K562 (cell line): ENCODE measurements around the gene MRO. TPM values are rescaled to one million over a fixed set of nuclear protein-coding genes. Genes with fewer than 3 reads are reported as not detected.

ENCODE experiments used
- EWSR1 ChIP-seq: fragments of 450-650 bp; IDR thresholded peaks from 2 replicates; pipeline ENCODE4 v1.6.1; 2018; ENCODE audit warnings: borderline replicate concordance, mild to moderate bottlenecking, low read depth, moderate library complexity; ENCODE audit not compliant: partially characterized antibody
- MECOM ChIP-seq: fragments of 250-450 bp; sonication (Bioruptor Pico); IDR thresholded peaks from 2 replicates; pipeline ENCODE4 v1.8.0; 2022; ENCODE audit warnings: inconsistent platforms
- NR2C2 ChIP-seq, 2 experiments: fragments of 200-800 bp in 1 of 2; sonication (Bioruptor generic) in 1 of 2; sonication (generic) in 1 of 2; formaldehyde crosslinking in 1 of 2; IDR thresholded peaks; 2 replicates each; pipeline versions ENCODE4 v1.6.1 to v1.8.0; 2016 to 2022; ENCODE audit warnings: mild to moderate bottlenecking in 1 of 2, missing compliant biosample characterization in 1 of 2, missing genetic modification characterization in 1 of 2, missing genetic modification reagents in 1 of 2
- PML ChIP-seq: IDR thresholded peaks from 2 replicates; pipeline ENCODE4 v1.6.1; 2012; ENCODE audit warnings: low read length, inconsistent platforms
- RNF2 ChIP-seq: sonication (generic); IDR thresholded peaks from 2 replicates; pipeline ENCODE4 v1.6.1; 2016
- SMARCA5 ChIP-seq: fragments of 450-650 bp; IDR thresholded peaks from 2 replicates; pipeline ENCODE4 v1.6.1; 2016
- SP1 ChIP-seq: sonication (generic); formaldehyde crosslinking; IDR thresholded peaks from 2 replicates; pipeline ENCODE4 v1.8.1; 2022; ENCODE audit warnings: mild to moderate bottlenecking, missing genetic modification reagents
- TEAD4 ChIP-seq, 2 experiments: sonication (generic) in 1 of 2; formaldehyde crosslinking in 1 of 2; IDR thresholded peaks; 2 replicates each; pipeline versions ENCODE4 v1.6.1 to v1.8.0; 2012 to 2022; ENCODE audit warnings: borderline replicate concordance in 1 of 2, inconsistent platforms in 1 of 2, low read length in 1 of 2, mild to moderate bottlenecking in 1 of 2, missing genetic modification reagents in 1 of 2
- YBX1 ChIP-seq: fragments of 450-650 bp; IDR thresholded peaks from 2 replicates; pipeline ENCODE4 v1.7.1; 2016; ENCODE audit warnings: mild to moderate bottlenecking
- ZC3H8 ChIP-seq: fragments of 450-650 bp; IDR thresholded peaks from 2 replicates; pipeline ENCODE4 v1.6.1; 2017
- ZKSCAN8 ChIP-seq: fragments of 200-800 bp; sonication (Bioruptor generic); IDR thresholded peaks from 2 replicates; pipeline ENCODE4 v1.6.1; 2016; ENCODE audit warnings: missing genetic modification characterization, missing compliant biosample characterization
- ZNF124 ChIP-seq: sonication (generic); formaldehyde crosslinking; IDR thresholded peaks from 2 replicates; pipeline ENCODE4 v1.8.1; 2022; ENCODE audit warnings: missing genetic modification reagents
- ZNF644 ChIP-seq: fragments of 200-800 bp; sonication (Bioruptor generic); IDR thresholded peaks from 2 replicates; pipeline ENCODE4 v1.6.1; 2016; ENCODE audit warnings: low read depth, missing genetic modification characterization, missing compliant biosample characterization
- ZNF77 ChIP-seq: fragments of 250-450 bp; sonication (Bioruptor Pico); IDR thresholded peaks from 2 replicates; pipeline ENCODE4 v1.5.0; 2020
- polyA plus RNA-seq, 8 experiments: library from polyadenylated mRNA; depleted of rRNA in 4 of 8; stranded (reverse) in 5 of 8; unstranded in 3 of 8; fragments of >200 nt; fragmentation: Nextera tagmentation in 2 of 8; fragmentation: Illumina TruSeq in 1 of 8; extraction: Ambion mirVana in 2 of 8; extraction: Trizol in 1 of 8; gene quantifications; 2 replicates each; pipeline versions ENCODE4 v1.2.1 to v1.2.3, GENCODE V29; 2011 to 2014; ENCODE audit warnings: inconsistent platforms in 1 of 8, missing spikeins in 1 of 8
- total RNA-seq, 7 experiments: library from RNA; depleted of rRNA in 6 of 7; stranded (reverse); fragments of >200 nt in 6 of 7; fragmentation: Illumina TruSeq in 2 of 7; extraction: Trizol in 2 of 7; gene quantifications; 2 replicates each; pipeline versions ENCODE4 v1.2.1 to v1.2.3, GENCODE V29; 2011 to 2021; ENCODE audit warnings: low replicate concordance in 1 of 7
- TF ChIP-seq, protein P1 (sequence below): fragments of 450-650 bp; IDR thresholded peaks from 2 replicates; pipeline ENCODE4 v1.6.1; 2017; ENCODE audit warnings: antibody characterized with exemption, mild to moderate bottlenecking
- TF ChIP-seq, protein P2 (sequence below): sonication (generic); formaldehyde crosslinking; IDR thresholded peaks from 2 replicates; pipeline ENCODE4 v1.8.0; 2022; ENCODE audit warnings: missing genetic modification reagents, mild to moderate bottlenecking, borderline replicate concordance

Gene MRO
- total and polyA plus RNA-seq, 9 of the 15 experiments (the other 6 are each of a cell fraction or from before 2014, with no cell fraction given): 0.06 TPM; not detected in 8

DNA sequence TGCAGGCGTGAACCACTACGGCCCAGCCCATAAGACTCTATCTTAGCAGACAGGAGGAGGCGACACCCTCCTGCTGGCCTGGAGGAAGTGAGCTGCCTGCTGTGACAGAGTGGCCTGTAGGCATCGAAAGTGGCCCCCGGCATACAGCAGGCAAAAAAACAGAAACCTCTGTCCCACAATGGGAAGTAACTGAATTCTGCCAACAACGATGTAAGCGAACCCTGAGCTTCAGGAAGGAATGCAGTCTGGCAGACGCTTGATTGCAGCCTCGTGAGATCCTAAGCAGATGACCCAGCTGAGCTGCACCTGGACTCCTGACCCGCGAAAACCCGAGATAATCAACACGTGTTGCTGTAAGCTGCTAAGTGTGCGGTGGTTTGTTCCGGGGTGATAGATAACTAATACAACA is 13.6 kb downstream of the MRO start (continued):
- TF ChIP-seq, protein P1, sequence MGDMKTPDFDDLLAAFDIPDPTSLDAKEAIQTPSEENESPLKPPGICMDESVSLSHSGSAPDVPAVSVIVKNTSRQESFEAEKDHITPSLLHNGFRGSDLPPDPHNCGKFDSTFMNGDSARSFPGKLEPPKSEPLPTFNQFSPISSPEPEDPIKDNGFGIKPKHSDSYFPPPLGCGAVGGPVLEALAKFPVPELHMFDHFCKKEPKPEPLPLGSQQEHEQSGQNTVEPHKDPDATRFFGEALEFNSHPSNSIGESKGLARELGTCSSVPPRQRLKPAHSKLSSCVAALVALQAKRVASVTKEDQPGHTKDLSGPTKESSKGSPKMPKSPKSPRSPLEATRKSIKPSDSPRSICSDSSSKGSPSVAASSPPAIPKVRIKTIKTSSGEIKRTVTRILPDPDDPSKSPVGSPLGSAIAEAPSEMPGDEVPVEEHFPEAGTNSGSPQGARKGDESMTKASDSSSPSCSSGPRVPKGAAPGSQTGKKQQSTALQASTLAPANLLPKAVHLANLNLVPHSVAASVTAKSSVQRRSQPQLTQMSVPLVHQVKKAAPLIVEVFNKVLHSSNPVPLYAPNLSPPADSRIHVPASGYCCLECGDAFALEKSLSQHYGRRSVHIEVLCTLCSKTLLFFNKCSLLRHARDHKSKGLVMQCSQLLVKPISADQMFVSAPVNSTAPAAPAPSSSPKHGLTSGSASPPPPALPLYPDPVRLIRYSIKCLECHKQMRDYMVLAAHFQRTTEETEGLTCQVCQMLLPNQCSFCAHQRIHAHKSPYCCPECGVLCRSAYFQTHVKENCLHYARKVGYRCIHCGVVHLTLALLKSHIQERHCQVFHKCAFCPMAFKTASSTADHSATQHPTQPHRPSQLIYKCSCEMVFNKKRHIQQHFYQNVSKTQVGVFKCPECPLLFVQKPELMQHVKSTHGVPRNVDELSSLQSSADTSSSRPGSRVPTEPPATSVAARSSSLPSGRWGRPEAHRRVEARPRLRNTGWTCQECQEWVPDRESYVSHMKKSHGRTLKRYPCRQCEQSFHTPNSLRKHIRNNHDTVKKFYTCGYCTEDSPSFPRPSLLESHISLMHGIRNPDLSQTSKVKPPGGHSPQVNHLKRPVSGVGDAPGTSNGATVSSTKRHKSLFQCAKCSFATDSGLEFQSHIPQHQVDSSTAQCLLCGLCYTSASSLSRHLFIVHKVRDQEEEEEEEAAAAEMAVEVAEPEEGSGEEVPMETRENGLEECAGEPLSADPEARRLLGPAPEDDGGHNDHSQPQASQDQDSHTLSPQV: no peak
- TF ChIP-seq, protein P2, sequence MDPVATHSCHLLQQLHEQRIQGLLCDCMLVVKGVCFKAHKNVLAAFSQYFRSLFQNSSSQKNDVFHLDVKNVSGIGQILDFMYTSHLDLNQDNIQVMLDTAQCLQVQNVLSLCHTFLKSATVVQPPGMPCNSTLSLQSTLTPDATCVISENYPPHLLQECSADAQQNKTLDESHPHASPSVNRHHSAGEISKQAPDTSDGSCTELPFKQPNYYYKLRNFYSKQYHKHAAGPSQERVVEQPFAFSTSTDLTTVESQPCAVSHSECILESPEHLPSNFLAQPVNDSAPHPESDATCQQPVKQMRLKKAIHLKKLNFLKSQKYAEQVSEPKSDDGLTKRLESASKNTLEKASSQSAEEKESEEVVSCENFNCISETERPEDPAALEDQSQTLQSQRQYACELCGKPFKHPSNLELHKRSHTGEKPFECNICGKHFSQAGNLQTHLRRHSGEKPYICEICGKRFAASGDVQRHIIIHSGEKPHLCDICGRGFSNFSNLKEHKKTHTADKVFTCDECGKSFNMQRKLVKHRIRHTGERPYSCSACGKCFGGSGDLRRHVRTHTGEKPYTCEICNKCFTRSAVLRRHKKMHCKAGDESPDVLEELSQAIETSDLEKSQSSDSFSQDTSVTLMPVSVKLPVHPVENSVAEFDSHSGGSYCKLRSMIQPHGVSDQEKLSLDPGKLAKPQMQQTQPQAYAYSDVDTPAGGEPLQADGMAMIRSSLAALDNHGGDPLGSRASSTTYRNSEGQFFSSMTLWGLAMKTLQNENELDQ (CRISPR knock-in tag): no peak
- no peak for TF ChIP-seq NR2C2 (CRISPR knock-in tag; IDR thresholded peaks at IDR 0.05)
- TF ChIP-seq NR2C2 (tag; IDR thresholded peaks at IDR 0.05): peak; percentile 55; the same call in 1 of the 2 replicates
- no peak for TF ChIP-seq ZNF124 (CRISPR knock-in tag)
- TF ChIP-seq ZKSCAN8 (CRISPR knock-in tag): peak; percentile 89
- TF ChIP-seq MECOM (CRISPR knock-in tag): no peak
- no peak for TF ChIP-seq ZC3H8
- TF ChIP-seq ZNF77 (CRISPR knock-in tag): no peak
- no peak for TF ChIP-seq EWSR1
- peak; percentile 49; the same call in 1 of the 2 replicates for TF ChIP-seq RNF2
- TF ChIP-seq PML: peak; percentile 33; the same call in 1 of the 2 replicates
- TF ChIP-seq SP1 (CRISPR knock-in tag): no peak
- TF ChIP-seq ZNF644 (tag): peak; percentile 55; the same call in 1 of the 2 replicates
- no peak for TF ChIP-seq YBX1
- TF ChIP-seq TEAD4 (IDR thresholded peaks at IDR 0.05; ENCODE audit: low read length): peak; percentile 87
- TF ChIP-seq TEAD4 (CRISPR knock-in tag; IDR thresholded peaks at IDR 0.05; ENCODE audit: borderline replicate concordance): no peak
- no peak for TF ChIP-seq SMARCA5
